IMR-90 (cell line): ENCODE data around the gene DAAM1. TPM values are rescaled to one million over a fixed set of nuclear protein-coding genes. Genes with fewer than 3 reads are reported as not detected.

Experiments used
- ATAC-seq: fragments of 200-7000 bp; cut with Tn5 transposase; 2 replicates; pipeline ENCODE4 v1.9.1; 2020; ENCODE audit warnings: low read depth, mild to moderate bottlenecking, moderate library complexity
- BruUV-seq: library from RNA; stranded (reverse); fragments of 400-500 nt; replicated peaks from 2 replicates; lab custom pipeline; 2021; lab: Mats Ljungman, UMichigan
- CTCF ChIA-PET: fragments of 300-600 bp; formaldehyde crosslinking; extraction: SDS; loops from one replicate; lab custom pipeline; 2021; ENCODE audit warnings: antibody characterized with exemption; lab: Yijun Ruan, JAX
- POLR2A ChIA-PET: fragments of 300-600 bp; sonication (Branson Sonifier 250); formaldehyde crosslinking; loops from one replicate; lab custom pipeline; 2022; ENCODE audit warnings: antibody characterized with exemption; ENCODE audit not compliant: unreplicated experiment; lab: Charles Lee
- DNase-seq: peaks from one replicate; pipeline ENCODE4 v3.0.0; 2013
- H2AFZ ChIP-seq: replicated peaks from 2 replicates; pipeline ENCODE3; 2013; ENCODE audit warnings: low read length, mild to moderate bottlenecking; ENCODE audit not compliant: poor library complexity
- H2AK5ac ChIP-seq: 2 replicates; pipeline ENCODE4 v1.6.1; 2013; ENCODE audit warnings: low read depth, low read length, inconsistent platforms
- H2AK9ac ChIP-seq: replicated peaks from 2 replicates; pipeline ENCODE3; 2013; ENCODE audit warnings: mild to moderate bottlenecking, low read depth, low read length, moderate library complexity; ENCODE audit not compliant: poor library complexity
- H2BK120ac ChIP-seq: 2 replicates; pipeline ENCODE4 v1.6.1; 2013; ENCODE audit warnings: low read depth, low read length, inconsistent platforms
- H2BK15ac ChIP-seq: 3 replicates; pipeline ENCODE4 v1.6.1; 2013; ENCODE audit warnings: low read depth, low read length, inconsistent platforms
- H2BK20ac ChIP-seq: 2 replicates; pipeline ENCODE4 v1.6.1; 2013; ENCODE audit warnings: low read depth, mild to moderate bottlenecking, inconsistent platforms, low read length, moderate library complexity
- H2BK5ac ChIP-seq: 2 replicates; pipeline ENCODE4 v1.6.1; 2013; ENCODE audit warnings: mild to moderate bottlenecking, low read depth, low read length, inconsistent platforms; ENCODE audit not compliant: poor library complexity, severe bottlenecking
- H3K14ac ChIP-seq: replicated peaks from 2 replicates; pipeline ENCODE4 v1.6.1; 2013; ENCODE audit warnings: low read depth, low read length, inconsistent platforms
- H3K18ac ChIP-seq: 2 replicates; pipeline ENCODE4 v1.6.1; 2013; ENCODE audit warnings: low read depth, low read length, control low read depth
- H3K23ac ChIP-seq: 2 replicates; pipeline ENCODE4 v1.6.1; 2013; ENCODE audit warnings: low read depth, low read length, inconsistent platforms
- H3K27ac ChIP-seq: 2 replicates; pipeline ENCODE4 v1.5.1; 2013; ENCODE audit warnings: mild to moderate bottlenecking, control low read depth, low read length; ENCODE audit not compliant: insufficient read depth
- H3K27me3 ChIP-seq: 2 replicates; pipeline ENCODE4 v1.6.1; 2013; ENCODE audit warnings: low read length; ENCODE audit not compliant: control insufficient read depth, insufficient read depth
- H3K36me3 ChIP-seq: 2 replicates; pipeline ENCODE4 v1.6.1; 2013; ENCODE audit warnings: low read length, mixed read lengths; ENCODE audit not compliant: control insufficient read depth, insufficient read depth
- H3K4ac ChIP-seq: 2 replicates; pipeline ENCODE4 v1.6.1; 2013; ENCODE audit warnings: low read depth, low read length, inconsistent platforms
- H3K4me1 ChIP-seq: 2 replicates; pipeline ENCODE4 v1.6.1; 2013; ENCODE audit warnings: low read length, mixed read lengths; ENCODE audit not compliant: control insufficient read depth, insufficient read depth
- H3K4me2 ChIP-seq: 2 replicates; pipeline ENCODE4 v1.6.1; 2013; ENCODE audit warnings: low read depth, mild to moderate bottlenecking, control low read depth, low read length, moderate library complexity
- H3K4me3 ChIP-seq: 2 replicates; pipeline ENCODE4 v1.5.1; 2013; ENCODE audit warnings: low read depth, mild to moderate bottlenecking, control low read depth, low read length, moderate library complexity; ENCODE audit not compliant: insufficient read depth
- H3K56ac ChIP-seq: 2 replicates; pipeline ENCODE4 v1.6.1; 2013; ENCODE audit warnings: low read length, inconsistent platforms; ENCODE audit not compliant: insufficient read depth; ENCODE audit errors: extremely low read depth
- H3K79me1 ChIP-seq, 2 experiments: 2 replicates each; pipeline ENCODE4 v1.6.1; 2013; ENCODE audit warnings: low read length in 2 of 2, inconsistent platforms in 1 of 2, low read depth in 1 of 2
- H3K9ac ChIP-seq: 2 replicates; pipeline ENCODE4 v1.6.1; 2013; ENCODE audit warnings: low read depth, low read length, control low read depth
- H3K9me1 ChIP-seq: 2 replicates; pipeline ENCODE4 v1.6.1; 2013; ENCODE audit warnings: low read length, inconsistent platforms; ENCODE audit not compliant: insufficient read depth
- H3K9me3 ChIP-seq: 2 replicates; pipeline ENCODE4 v1.6.1; 2013; ENCODE audit warnings: low read length; ENCODE audit not compliant: control insufficient read depth, insufficient read depth
- H4K20me1 ChIP-seq: 2 replicates; pipeline ENCODE4 v1.6.1; 2013; ENCODE audit warnings: low read length, inconsistent platforms; ENCODE audit not compliant: insufficient read depth
- H4K5ac ChIP-seq: 2 replicates; pipeline ENCODE4 v1.6.1; 2013; ENCODE audit warnings: mild to moderate bottlenecking, low read depth, low read length, control low read depth
- H4K8ac ChIP-seq, 2 experiments: 2 replicates each; pipeline ENCODE4 v1.6.1; 2013; ENCODE audit warnings: low read depth in 2 of 2, low read length in 2 of 2, control low read depth in 1 of 2, inconsistent platforms in 1 of 2
- H4K91ac ChIP-seq: 2 replicates; pipeline ENCODE4 v1.6.1; 2013; ENCODE audit warnings: low read depth, low read length, inconsistent platforms; ENCODE audit not compliant: insufficient read depth
- BHLHE40 ChIP-seq: fragments of 150-350 bp; IDR thresholded peaks from 2 replicates; pipeline ENCODE4 v1.6.1; 2016; ENCODE audit warnings: mild to moderate bottlenecking, low read depth, low read length
- CEBPB ChIP-seq: IDR thresholded peaks from 2 replicates; pipeline ENCODE4 v1.6.1; 2012; ENCODE audit warnings: low read depth, low read length, improper control_type of control experiment
- CHD1 ChIP-seq: IDR thresholded peaks from 2 replicates; pipeline ENCODE4 v1.6.1; 2012; ENCODE audit warnings: low read depth, low read length, improper control_type of control experiment
- FOS ChIP-seq: fragments of 150-350 bp; IDR thresholded peaks from 2 replicates; pipeline ENCODE4 v1.6.1; 2016; ENCODE audit warnings: low read depth, low read length
- MAFK ChIP-seq: IDR thresholded peaks from 2 replicates; pipeline ENCODE4 v1.6.1; 2012; ENCODE audit warnings: low read depth, low read length, improper control_type of control experiment
- MAZ ChIP-seq: IDR thresholded peaks from 2 replicates; pipeline ENCODE4 v1.6.1; 2012; ENCODE audit warnings: low read depth, mild to moderate bottlenecking, low read length, improper control_type of control experiment, moderate library complexity, borderline replicate concordance
- MXI1 ChIP-seq: IDR thresholded peaks from 2 replicates; pipeline ENCODE4 v1.6.1; 2012; ENCODE audit warnings: low read depth, mild to moderate bottlenecking, low read length, moderate library complexity, borderline replicate concordance
- NFE2L2 ChIP-seq: fragments of 150-350 bp; IDR thresholded peaks from 2 replicates; pipeline ENCODE4 v1.6.1; 2016; ENCODE audit warnings: low read depth, mild to moderate bottlenecking, low read length
- POLR2A ChIP-seq: IDR thresholded peaks from 2 replicates; pipeline ENCODE4 v1.6.1; 2012; ENCODE audit warnings: mild to moderate bottlenecking, low read depth, low read length
- RAD21 ChIP-seq: IDR thresholded peaks from 2 replicates; pipeline ENCODE4 v1.6.1; 2012; ENCODE audit warnings: low read length, improper control_type of control experiment
- RCOR1 ChIP-seq: IDR thresholded peaks from 2 replicates; pipeline ENCODE4 v1.6.1; 2012; ENCODE audit warnings: mild to moderate bottlenecking, low read length, improper control_type of control experiment; ENCODE audit not compliant: insufficient replicate concordance
- RFX5 ChIP-seq: IDR thresholded peaks from 2 replicates; pipeline ENCODE4 v1.8.0; 2012; ENCODE audit warnings: low read depth, mild to moderate bottlenecking, low read length, moderate library complexity
- SMC3 ChIP-seq: fragments of 150-350 bp; IDR thresholded peaks from 2 replicates; pipeline ENCODE4 v1.6.1; 2016; ENCODE audit warnings: low read depth, mild to moderate bottlenecking, antibody characterized with exemption, low read length, moderate library complexity
- USF2 ChIP-seq: fragments of 150-350 bp; IDR thresholded peaks from 2 replicates; pipeline ENCODE4 v1.6.1; 2017; ENCODE audit warnings: mild to moderate bottlenecking, antibody characterized with exemption, low read length, low read depth
- dilution Hi-C: fragments of 300-500 bp; cut with HindIII; formaldehyde crosslinking; loops from one replicate; pipeline ENCODE4 v1.14.3; 2018; ENCODE audit warnings: low sequenced_read_pairs; ENCODE audit not compliant: unreplicated experiment
- in situ Hi-C: fragments of 300-500 bp; cut with MboI; formaldehyde crosslinking; loops from 3 replicates; pipeline ENCODE4 v1.14.3; 2019; ENCODE audit warnings: low sequenced_read_pairs, inconsistent platforms, mixed read lengths
- intact Hi-C: fragments of 100-400 bp; cut with micrococcal nuclease; formaldehyde crosslinking; loops from 2 replicates; pipeline ENCODE4 v1.10.0; 2022
- polyA plus RNA-seq, 3 experiments: library from polyadenylated mRNA; depleted of rRNA; stranded (reverse); fragments of >200 nt; gene quantifications; 2 replicates each; pipeline ENCODE4 v1.2.3, GENCODE V29; 2012; ENCODE audit warnings: low replicate concordance in 1 of 3
- total RNA-seq: library from RNA; depleted of rRNA; stranded (reverse); fragments of >200 nt; gene quantifications from 2 replicates; pipeline ENCODE4 v1.2.3, GENCODE V29; 2012
- TF ChIP-seq, protein P1 (sequence below): fragments of 150-350 bp; IDR thresholded peaks from 2 replicates; pipeline ENCODE4 v1.6.1; 2016; ENCODE audit warnings: low read depth, mild to moderate bottlenecking, low read length, moderate library complexity, borderline replicate concordance
- TF ChIP-seq, protein P2 (sequence below): conservative IDR thresholded peaks from 2 replicates; pipeline ENCODE4 v1.5.1; 2012; ENCODE audit warnings: mild to moderate bottlenecking, low read depth, low read length, improper control_type of control experiment

The DAAM1 gene
- total and polyA plus RNA-seq, 2 of the 4 experiments (the other 2 are of a cell fraction) = 4.8 to 5.4 TPM

- Histone ChIP-seq H3K9me3 (no peaks in the 10 kb centered on the region), H3K27ac (no peak overlapping the region), H3K9me1 (peaks cover 2% of the 10 kb centered on the region), H4K8ac (no peak overlapping the region), H2BK5ac (no peak overlapping the region), H2AFZ (no peak overlapping the region), H3K4ac (no peak overlapping the region), H4K5ac (no peak overlapping the region), H3K14ac (no peak overlapping the region), H3K79me1 (peaks cover 12 to 21% of the 10 kb centered on the region in 2 experiments; a peak in 3 of 4 replicates), H2BK15ac (no peak overlapping the region), H2BK120ac (no peak overlapping the region), H3K56ac (no peak overlapping the region), H3K4me2 (no peak overlapping the region), H3K18ac (no peak overlapping the region), H3K4me1 (peaks cover 11% of the 10 kb centered on the region), H3K9ac (no peak overlapping the region), H2AK5ac (no peak overlapping the region), H4K20me1 (no peaks in the 10 kb centered on the region), H3K4me3 (no peak overlapping the region), H3K27me3 (no peaks in the 10 kb centered on the region), H3K36me3 (no peaks in the 10 kb centered on the region), H4K91ac (no peak overlapping the region), H3K23ac (no peak overlapping the region), H2BK20ac (no peak overlapping the region), H2AK9ac (no peak overlapping the region)
- intact Hi-C loops = loop anchor here (2.0 kb wide), 1 partner anchor 40 kb away; no protein-coding TSS in a partner anchor
- no TSS peak for BruUV-seq
- POLR2A ChIA-PET = no interaction called here
- ATAC-seq (no peak), DNase-seq (no peak)
- TF ChIP-seq FOS (no peak), BHLHE40 (no peak), USF2 (no peak), POLR2A (no peak), MXI1 (no peak), SMC3 (no peak), CHD1 (no peak), RFX5 (no peak), CEBPB (no peak), RAD21 (no peak), MAZ (no peak), NFE2L2 (no peak), RCOR1 (no peak), MAFK (no peak)
- TF ChIP-seq, protein P1, sequence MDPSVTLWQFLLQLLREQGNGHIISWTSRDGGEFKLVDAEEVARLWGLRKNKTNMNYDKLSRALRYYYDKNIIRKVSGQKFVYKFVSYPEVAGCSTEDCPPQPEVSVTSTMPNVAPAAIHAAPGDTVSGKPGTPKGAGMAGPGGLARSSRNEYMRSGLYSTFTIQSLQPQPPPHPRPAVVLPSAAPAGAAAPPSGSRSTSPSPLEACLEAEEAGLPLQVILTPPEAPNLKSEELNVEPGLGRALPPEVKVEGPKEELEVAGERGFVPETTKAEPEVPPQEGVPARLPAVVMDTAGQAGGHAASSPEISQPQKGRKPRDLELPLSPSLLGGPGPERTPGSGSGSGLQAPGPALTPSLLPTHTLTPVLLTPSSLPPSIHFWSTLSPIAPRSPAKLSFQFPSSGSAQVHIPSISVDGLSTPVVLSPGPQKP = no peak
- TF ChIP-seq, protein P2, sequence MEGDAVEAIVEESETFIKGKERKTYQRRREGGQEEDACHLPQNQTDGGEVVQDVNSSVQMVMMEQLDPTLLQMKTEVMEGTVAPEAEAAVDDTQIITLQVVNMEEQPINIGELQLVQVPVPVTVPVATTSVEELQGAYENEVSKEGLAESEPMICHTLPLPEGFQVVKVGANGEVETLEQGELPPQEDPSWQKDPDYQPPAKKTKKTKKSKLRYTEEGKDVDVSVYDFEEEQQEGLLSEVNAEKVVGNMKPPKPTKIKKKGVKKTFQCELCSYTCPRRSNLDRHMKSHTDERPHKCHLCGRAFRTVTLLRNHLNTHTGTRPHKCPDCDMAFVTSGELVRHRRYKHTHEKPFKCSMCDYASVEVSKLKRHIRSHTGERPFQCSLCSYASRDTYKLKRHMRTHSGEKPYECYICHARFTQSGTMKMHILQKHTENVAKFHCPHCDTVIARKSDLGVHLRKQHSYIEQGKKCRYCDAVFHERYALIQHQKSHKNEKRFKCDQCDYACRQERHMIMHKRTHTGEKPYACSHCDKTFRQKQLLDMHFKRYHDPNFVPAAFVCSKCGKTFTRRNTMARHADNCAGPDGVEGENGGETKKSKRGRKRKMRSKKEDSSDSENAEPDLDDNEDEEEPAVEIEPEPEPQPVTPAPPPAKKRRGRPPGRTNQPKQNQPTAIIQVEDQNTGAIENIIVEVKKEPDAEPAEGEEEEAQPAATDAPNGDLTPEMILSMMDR = no peak
- dilution Hi-C loops = no loop called here
- CTCF ChIA-PET = no interaction called here
- in situ Hi-C loops = no loop called here
Measured at GRCh38 chr14:59210621-59211020, 22.2 kb downstream of the DAAM1 start.
